GM10248 (cell line): Measurements from ENCODE around the gene DNAH7.

ENCODE experiments used
- CTCF ChIA-PET: fragments of 300-600 bp; sonication (Branson Sonifier 250); formaldehyde crosslinking; extraction: SDS; loops from one replicate; lab custom pipeline; 2021; ENCODE audit warnings: antibody characterized with exemption; lab: Yijun Ruan, JAX
- POLR2A ChIA-PET: fragments of 350-650 bp; sonication (Branson Sonifier 250); formaldehyde crosslinking; extraction: SDS; loops from one replicate; lab custom pipeline; 2020; ENCODE audit warnings: antibody characterized with exemption; lab: Yijun Ruan, JAX
- DNase-seq: peaks from one replicate; pipeline ENCODE4 v3.0.0; 2012; ENCODE audit errors: extremely low spot score
- CTCF ChIP-seq: IDR thresholded peaks from 2 replicates; pipeline ENCODE4 v1.5.1; 2012; ENCODE audit warnings: mild to moderate bottlenecking, low read depth; ENCODE audit errors: extremely low read depth, missing control alignments, control extremely low read depth

DNAH7 gene

GRCh38 chr2:196105951-196106350, 37.3 kb upstream of the DNAH7 start:
- no peak for DNase-seq
- ChIA-PET POLR2A (no interaction called here), CTCF (interaction anchor here (1.8 to 2.8 kb wide), 2 partner anchors 28 to 348 kb away, joined by 4 to 14 read pairs; no protein-coding TSS in a partner anchor)
- TF ChIP-seq CTCF = no peak

- POLR2A ChIA-PET = no interaction called here
- no peak for DNase-seq
- CTCF ChIA-PET = no interaction called here
- TF ChIP-seq CTCF = no peak
These were observed 35.4 kb upstream of the DNAH7 start for GRCh38 chr2:196104066-196104465.

GRCh38 chr2:196103626-196104025, 35.0 kb upstream of the DNAH7 start:
- CTCF ChIA-PET = interaction anchor here (1.3 to 4.4 kb wide), 2 partner anchors 9 to 25 kb away, joined by 3 to 46 read pairs; no protein-coding TSS in a partner anchor
- POLR2A ChIA-PET = no interaction called here
- no peak for DNase-seq

GRCh38 chr2:196101325-196101991, 32.8 kb upstream of the DNAH7 start:
- DNase-seq = peak; percentile 69
- ChIA-PET CTCF (interaction anchor here (0.7 to 4.4 kb wide), 10 partner anchors 10 to 352 kb away, joined by 3 to 46 read pairs (median 3); partner anchors contain the start of gene DNAH7), POLR2A (interaction anchor here (0.6 kb wide), 1 partner anchor 569 kb away, joined by 3 read pairs; no protein-coding TSS in a partner anchor)
- no peak for TF ChIP-seq CTCF

More at GRCh38 chr2:196103626-196104025, 35.0 kb upstream of the DNAH7 start:
- no peak for TF ChIP-seq CTCF

- ChIA-PET POLR2A (no interaction called here), CTCF (interaction anchor here (1.0 to 4.4 kb wide), 3 partner anchors 15 to 23 kb away, joined by 3 to 46 read pairs (median 3); no protein-coding TSS in a partner anchor)
- no peak for DNase-seq
- no peak for TF ChIP-seq CTCF
These were observed 31.3 kb upstream of the DNAH7 start for GRCh38 chr2:196099916-196100315.

- CTCF ChIA-PET = interaction anchor here (1.0 to 3.3 kb wide), 8 partner anchors 10 to 355 kb away, joined by 3 to 30 read pairs (median 4); partner anchors contain the start of gene DNAH7
- TF ChIP-seq CTCF = no peak
- POLR2A ChIA-PET = no interaction called here
These were observed 29.4 kb upstream of the DNAH7 start for GRCh38 chr2:196097864-196098660.

More at GRCh38 chr2:196097864-196098660, 29.4 kb upstream of the DNAH7 start:
- DNase-seq = no peak
